K562 (cell line): ENCODE measurements around the gene CCDC85C. TPM values are rescaled to one million over a fixed set of nuclear protein-coding genes. Genes with fewer than 3 reads are reported as not detected.

Experiments used
- ATAC-seq: fragments of 200-7000 bp; cut with Tn5 transposase; 3 replicates; pipeline ENCODE4 v1.9.1; 2020; ENCODE audit warnings: moderate library complexity
- BruUV-seq: library from RNA; stranded (reverse); fragments of 400-500 nt; replicated peaks from 2 replicates; lab custom pipeline; 2021; lab: Mats Ljungman, UMichigan
- CTCF ChIA-PET: fragments of 300-600 bp; formaldehyde crosslinking; extraction: SDS; loops from one replicate; lab custom pipeline; 2021; ENCODE audit warnings: low intra/inter-chr PET ratio; lab: Yijun Ruan, JAX
- POLR2A ChIA-PET: fragments of 300-600, 350-650 bp; sonication (Branson Sonifier 250); formaldehyde crosslinking; extraction: SDS; loops from one replicate; lab custom pipeline; 2021; ENCODE audit warnings: antibody characterized with exemption, inconsistent platforms; lab: Yijun Ruan, JAX
- DNase-seq, 4 experiments: peaks; one replicate each; pipeline versions ENCODE4 v3.0.0 to v3.0.0-alpha.2; 2011 to 2018; ENCODE audit warnings: low spot score in 3 of 4, mixed read lengths in 3 of 4; ENCODE audit errors: extremely low read depth in 1 of 4
- FAIRE-seq: peaks from 2 replicates; lab custom pipeline; 2011; peaks lifted over from hg19 to GRCh38; lab: Jason Lieb, UNC
- H2AFZ ChIP-seq: 2 replicates; pipeline ENCODE4 v1.6.0; 2011; ENCODE audit warnings: low read depth, low read length, control low read depth, inconsistent platforms
- H3K27ac ChIP-seq: fragments of 200-600 bp; 3 replicates; pipeline ENCODE4 v1.8.0; 2011; ENCODE audit warnings: low read depth, mild to moderate bottlenecking, control low read depth, inconsistent platforms, low read length, moderate library complexity, mixed read lengths; ENCODE audit errors: extremely low read depth
- H3K27me3 ChIP-seq, 2 experiments: fragments of 300-600 bp in 1 of 2; 2 replicates in 1 of 2; 3 replicates in 1 of 2; pipeline versions ENCODE4 v1.6.0 to v1.8.0; 2011; ENCODE audit warnings: inconsistent platforms in 2 of 2, low read length in 2 of 2, mild to moderate bottlenecking in 1 of 2, mixed read lengths in 1 of 2, moderate library complexity in 1 of 2; ENCODE audit not compliant: control insufficient read depth in 2 of 2, insufficient read depth in 2 of 2
- H3K36me3 ChIP-seq: fragments of 300-600 bp; 3 replicates; pipeline ENCODE4 v1.8.0; 2011; ENCODE audit warnings: mild to moderate bottlenecking, low read length, inconsistent platforms; ENCODE audit not compliant: control insufficient read depth, insufficient read depth
- H3K4me1 ChIP-seq, 2 experiments: fragments of 200-600 bp in 1 of 2; replicated peaks in 1 of 2; 2 replicates in 1 of 2; 3 replicates in 1 of 2; pipeline versions ENCODE4 v1.5.1 to v1.8.0; 2011; ENCODE audit warnings: inconsistent platforms in 2 of 2, low read length in 2 of 2, mild to moderate bottlenecking in 1 of 2, mixed read lengths in 1 of 2, moderate library complexity in 1 of 2; ENCODE audit not compliant: control insufficient read depth in 2 of 2, insufficient read depth in 2 of 2
- H3K4me2 ChIP-seq: 2 replicates; pipeline ENCODE4 v1.6.1; 2011; ENCODE audit warnings: low read length, control low read depth, inconsistent platforms, mixed read lengths; ENCODE audit not compliant: insufficient read depth
- H3K4me3 ChIP-seq: fragments of 200-600 bp; sonication (generic), shearing (Covaris generic); 2 replicates; pipeline ENCODE4 v1.5.1; 2016; ENCODE audit warnings: control low read depth, inconsistent platforms
- H3K79me2 ChIP-seq: fragments of 200-600 bp; 3 replicates; pipeline ENCODE4 v1.8.0; 2011; ENCODE audit warnings: low read length, inconsistent platforms; ENCODE audit not compliant: control insufficient read depth, insufficient read depth
- H3K9ac ChIP-seq, 2 experiments: 2 replicates each; pipeline versions ENCODE4 v1.6.0 to v1.6.1; 2011; ENCODE audit warnings: low read depth in 2 of 2, low read length in 2 of 2, control low read depth in 1 of 2, inconsistent platforms in 1 of 2, mild to moderate bottlenecking in 1 of 2, mixed read lengths in 1 of 2; ENCODE audit not compliant: insufficient read depth in 1 of 2
- H3K9me1 ChIP-seq: one replicate; pipeline ENCODE4 v1.6.0; 2011; ENCODE audit warnings: inconsistent platforms, mild to moderate bottlenecking, low read length, moderate library complexity; ENCODE audit not compliant: control insufficient read depth, insufficient read depth
- H3K9me3 ChIP-seq: replicated peaks from 2 replicates; pipeline ENCODE4 v1.5.1; 2011; ENCODE audit warnings: low read depth, low read length, inconsistent platforms; ENCODE audit not compliant: control insufficient read depth, insufficient read depth
- H4K20me1 ChIP-seq: replicated peaks from 2 replicates; pipeline ENCODE4 v1.6.1; 2011; ENCODE audit warnings: low read length, inconsistent platforms, mixed read lengths; ENCODE audit not compliant: control insufficient read depth, insufficient read depth
- BDP1 ChIP-seq: IDR thresholded peaks from 3 replicates; pipeline ENCODE4 v1.6.1; 2011; ENCODE audit not compliant: insufficient read length, insufficient read depth
- BRD4 ChIP-seq: fragments of 200-600 bp; sonication (generic); IDR thresholded peaks from 2 replicates; pipeline ENCODE4 v1.6.1; 2017; ENCODE audit warnings: inconsistent platforms
- E2F4 ChIP-seq: sonication (generic); formaldehyde crosslinking; IDR thresholded peaks from 2 replicates; pipeline ENCODE4 v1.8.0; 2022; ENCODE audit warnings: mild to moderate bottlenecking, low read depth, missing genetic modification reagents
- HDAC6 ChIP-seq: IDR thresholded peaks from 2 replicates; pipeline ENCODE4 v1.6.1; 2012; ENCODE audit warnings: low read depth, mild to moderate bottlenecking, control low read depth, inconsistent platforms, low read length, moderate library complexity
- LEF1 ChIP-seq: fragments of 450-650 bp; IDR thresholded peaks from 2 replicates; pipeline ENCODE4 v1.6.1; 2016; ENCODE audit warnings: mild to moderate bottlenecking
- SMARCB1 ChIP-seq: IDR thresholded peaks from 2 replicates; pipeline ENCODE4 v1.6.1; 2011; ENCODE audit warnings: improper control_type of control experiment, low read depth; ENCODE audit not compliant: insufficient read length
- YBX1 ChIP-seq: fragments of 450-650 bp; IDR thresholded peaks from 2 replicates; pipeline ENCODE4 v1.7.1; 2016; ENCODE audit warnings: mild to moderate bottlenecking
- ZFP36 ChIP-seq: fragments of 150-350 bp; IDR thresholded peaks from 2 replicates; pipeline ENCODE4 v1.6.1; 2018; ENCODE audit warnings: low read length, low read depth; ENCODE audit not compliant: partially characterized antibody
- ZNF436 ChIP-seq: fragments of 250-450, 450-650 bp; sonication (Bioruptor Pico); formaldehyde crosslinking; IDR thresholded peaks from 2 replicates; pipeline ENCODE4 v1.7.0; 2020; ENCODE audit warnings: mild to moderate bottlenecking
- ZNF785 ChIP-seq: fragments of 250-450 bp; sonication (Bioruptor Pico); IDR thresholded peaks from 2 replicates; pipeline ENCODE4 v1.4.0; 2020; ENCODE audit warnings: mild to moderate bottlenecking
- WGBS: fragments of 100-300 bp; shearing (Covaris generic); methylation state at CpG from one replicate; pipeline ENCODE4 v1.1.6; 2016; ENCODE audit warnings: low coverage, mixed read lengths; ENCODE audit not compliant: insufficient coverage; ENCODE audit errors: missing lambda C conversion rate; 5-methylcytosine and 5-hydroxymethylcytosine counted together
- in situ Hi-C: fragments of 300-500 bp; cut with MboI; formaldehyde crosslinking; loops from 4 replicates; pipeline ENCODE4 v1.15.0; 2018; ENCODE audit warnings: inconsistent platforms, mixed read lengths
- intact Hi-C: fragments of 100-400 bp; cut with micrococcal nuclease; formaldehyde crosslinking; loops from 2 replicates; pipeline ENCODE4 v1.14.2; 2022
- polyA plus RNA-seq, 8 experiments: library from polyadenylated mRNA; depleted of rRNA in 4 of 8; stranded (reverse) in 5 of 8; unstranded in 3 of 8; fragments of >200 nt; fragmentation: Nextera tagmentation in 2 of 8; fragmentation: Illumina TruSeq in 1 of 8; extraction: Ambion mirVana in 2 of 8; extraction: Trizol in 1 of 8; gene quantifications; 2 replicates each; pipeline versions ENCODE4 v1.2.1 to v1.2.3, GENCODE V29; 2011 to 2014; ENCODE audit warnings: inconsistent platforms in 1 of 8, missing spikeins in 1 of 8
- total RNA-seq, 7 experiments: library from RNA; depleted of rRNA in 6 of 7; stranded (reverse); fragments of >200 nt in 6 of 7; fragmentation: Illumina TruSeq in 2 of 7; extraction: Trizol in 2 of 7; gene quantifications; 2 replicates each; pipeline versions ENCODE4 v1.2.1 to v1.2.3, GENCODE V29; 2011 to 2021; ENCODE audit warnings: low replicate concordance in 1 of 7

CCDC85C gene
- total and polyA plus RNA-seq, 9 of the 15 experiments (the other 6 are each of a cell fraction or from before 2014, with no cell fraction given) = 0.18 to 22.0 (median 6.3) TPM

DNA sequence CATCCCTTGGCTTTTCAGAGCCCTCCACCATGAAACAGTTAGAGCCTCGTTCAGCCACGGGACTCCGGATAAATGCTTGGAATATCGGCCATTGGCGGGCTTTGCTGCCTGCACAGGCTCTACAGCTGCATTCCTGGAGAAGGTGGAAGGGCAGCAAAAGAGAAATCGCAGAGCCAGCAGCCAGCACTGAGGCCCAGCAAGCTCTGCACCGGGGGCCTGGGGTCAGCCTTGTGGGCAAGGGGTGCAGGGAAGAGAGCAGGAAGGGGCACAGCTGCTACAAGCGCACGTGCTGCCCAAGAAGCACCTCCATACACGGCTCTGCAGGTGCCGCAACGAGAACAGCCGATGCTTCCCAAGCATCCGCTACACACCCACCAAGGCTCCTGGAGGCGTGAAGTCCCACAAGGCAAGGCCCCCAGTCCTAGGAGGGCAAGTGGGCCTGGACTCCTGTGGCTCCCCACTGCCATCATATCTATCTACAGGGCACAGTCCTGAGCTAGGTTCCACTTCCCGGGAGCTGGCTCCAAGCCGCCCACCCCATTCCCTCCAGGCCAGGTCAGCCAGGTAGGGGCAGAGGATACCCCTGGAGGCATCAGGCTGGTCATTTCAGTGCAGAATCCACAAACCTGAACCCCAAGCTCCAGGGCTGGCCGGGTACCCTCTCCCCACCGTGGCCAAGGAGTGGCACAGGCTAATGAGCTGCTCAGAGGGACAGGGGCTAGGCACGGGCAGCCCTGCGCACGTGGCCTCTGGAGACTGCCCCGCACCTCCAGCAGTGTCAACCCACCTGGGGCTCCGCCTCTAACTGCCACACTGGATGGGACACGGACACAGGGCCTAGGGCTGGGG, 82.6 kb downstream of the CCDC85C start (continued):
- TF ChIP-seq HDAC6 = no peak
- TF ChIP-seq E2F4 = no peak
- TF ChIP-seq BDP1 = no peak
- TF ChIP-seq SMARCB1 = no peak
- TF ChIP-seq YBX1 = no peak
- no peak for TF ChIP-seq BRD4
- TF ChIP-seq LEF1 = no peak

DNA sequence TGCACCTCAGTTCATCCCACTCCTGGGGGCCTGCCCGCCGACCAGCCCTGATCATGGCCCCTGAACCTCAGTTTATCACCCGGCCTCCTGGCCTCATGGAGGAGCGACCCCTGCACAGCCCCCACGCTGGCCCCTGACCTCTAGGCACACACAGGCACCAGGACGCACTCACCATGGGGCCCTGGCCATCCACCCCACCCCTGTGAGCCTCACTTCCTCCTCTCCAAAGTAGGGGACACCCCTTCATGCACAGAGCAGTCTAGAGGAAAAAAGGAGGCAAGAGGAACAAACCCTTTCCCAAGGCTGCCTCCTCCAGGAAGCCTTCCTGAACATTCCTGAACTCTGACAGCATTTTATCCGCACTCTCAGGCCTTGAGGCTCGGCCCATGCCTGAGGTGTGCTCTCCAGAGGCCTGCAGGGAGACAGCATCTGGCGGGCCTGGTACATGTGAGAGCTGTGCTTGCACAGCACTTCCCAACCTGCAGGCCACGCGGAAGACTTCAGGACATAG, 83.4 kb downstream of the CCDC85C start:
- Histone ChIP-seq H3K4me3 (no peak overlapping the region), H3K36me3 (no peaks in the 10 kb centered on the region), H3K27ac (no peak overlapping the region), H3K9me1 (no peaks in the 10 kb centered on the region), H3K4me1 (peaks cover 11 to 48% of the 10 kb centered on the region in 2 experiments), H3K27me3 (no peaks in the 10 kb centered on the region), H3K9ac (no peak overlapping the region), H3K79me2 (no peaks in the 10 kb centered on the region), H2AFZ (no peak overlapping the region), H3K4me2 (no peak overlapping the region), H4K20me1 (0 out of 2 replicates have a peak, but pooled peaks cover 6% of the 10 kb centered on the region), H3K9me3 (no peaks in the 10 kb centered on the region)
- ATAC-seq = no peak
- CTCF ChIA-PET = interaction anchor here (2.7 kb wide), 1 partner anchor 364 kb away, joined by 13 read pairs; no protein-coding TSS in a partner anchor
- DNase-seq = no peak
- WGBS = 80% methylated on average over 6 of the region's 11 CpGs
- in situ Hi-C loops (loop anchor here (10.0 kb wide), 1 partner anchor 364 kb away; no protein-coding TSS in a partner anchor), intact Hi-C loops (no loop called here)
- BruUV-seq = no TSS peak
- POLR2A ChIA-PET = interaction anchor here (0.6 kb wide), 1 partner anchor 128 kb away, joined by 3 read pairs; no protein-coding TSS in a partner anchor
- TF ChIP-seq ZNF785 (CRISPR knock-in tag) (no peak), ZFP36 (peak; percentile 94), ZNF436 (CRISPR knock-in tag) (peak; percentile 64; the same call in 1 of the 2 replicates)
- no peak for FAIRE-seq
